MM.1S (cell line): Measurements from ENCODE around the gene OR8B8.

Experiments used
- CTCF ChIP-seq: fragments of 300-600 bp; sonication (generic); IDR thresholded peaks from 2 replicates; pipeline ENCODE4 v1.5.1; 2016; ENCODE audit warnings: antibody characterized with exemption, low read length, mixed read lengths
- EZH2phosphoT487 ChIP-seq: fragments of 300-600 bp; sonication (generic); IDR thresholded peaks from 2 replicates; pipeline ENCODE4 v1.6.1; 2018; ENCODE audit warnings: antibody characterized with exemption, low read length

GRCh38 chr11:124482362-124483147 is 37.1 kb upstream of the OR8B8 start:
- TF ChIP-seq CTCF (no peak), EZH2phosphoT487 (no peak)
